Measurements from ENCODE around the gene EZR. TPM values are rescaled to one million over a fixed set of nuclear protein-coding genes. Genes with fewer than 3 reads are reported as not detected.

The EZR gene
- polyA plus RNA-seq (2012; ENCODE audit: low read depth, missing spikeins), result 166 TPM

GRCh38 chr6:158819213-158819976 lies at the start of gene EZR:
Gene EZR (minus strand): TSS chr6:158819368. CDS start chr6:158818093, 1,275 bp downstream.
- TF ChIP-seq POLR2A (IDR thresholded peaks at IDR 0.05; ENCODE audit: low read depth, low read length) (peak; percentile 83), POU2F2 (IDR thresholded peaks at IDR 0.05; ENCODE audit: low read depth, low read length) (peak; percentile 66), PAX5 (IDR thresholded peaks at IDR 0.05; ENCODE audit: insufficient read depth, low read length, severe bottlenecking) (no peak), SPI1 (IDR thresholded peaks at IDR 0.05; ENCODE audit: low read depth, low read length) (peak; percentile 47; the same call in 1 of the 2 replicates), POLR2AphosphoS5 (IDR thresholded peaks at IDR 0.05; ENCODE audit: low read depth, low read length) (peak; percentile 86), TAF1 (IDR thresholded peaks at IDR 0.05; ENCODE audit: low read depth, low read length) (peak; percentile 80)
- FAIRE-seq (peak; percentile 80), DNase-seq (ENCODE audit: insufficient read length, low spot score) (peak; percentile 82)

DNA sequence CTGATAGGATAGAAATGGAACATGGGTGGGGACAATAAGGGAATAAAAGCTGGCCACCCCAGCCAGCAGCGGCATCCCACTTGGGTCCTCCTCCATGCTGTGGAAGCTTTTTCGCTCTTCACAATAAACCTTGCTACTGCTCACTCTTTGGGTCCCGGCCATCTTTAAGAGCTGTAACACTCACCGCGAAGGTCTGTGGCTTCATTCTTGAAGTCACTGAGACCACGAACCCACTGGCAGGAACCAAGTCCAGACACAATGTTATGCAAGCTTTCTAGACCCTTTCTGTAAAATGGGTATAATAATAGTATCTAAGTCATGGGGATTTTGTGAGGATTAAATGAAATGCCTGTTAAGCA lies 48.9 kb upstream of the EZR start:
- no peak for TF ChIP-seq TAF1 (IDR thresholded peaks at IDR 0.05; ENCODE audit: low read depth, low read length)
- no peak for FAIRE-seq
- no peak for DNase-seq (ENCODE audit: insufficient read length, low spot score)

DNA sequence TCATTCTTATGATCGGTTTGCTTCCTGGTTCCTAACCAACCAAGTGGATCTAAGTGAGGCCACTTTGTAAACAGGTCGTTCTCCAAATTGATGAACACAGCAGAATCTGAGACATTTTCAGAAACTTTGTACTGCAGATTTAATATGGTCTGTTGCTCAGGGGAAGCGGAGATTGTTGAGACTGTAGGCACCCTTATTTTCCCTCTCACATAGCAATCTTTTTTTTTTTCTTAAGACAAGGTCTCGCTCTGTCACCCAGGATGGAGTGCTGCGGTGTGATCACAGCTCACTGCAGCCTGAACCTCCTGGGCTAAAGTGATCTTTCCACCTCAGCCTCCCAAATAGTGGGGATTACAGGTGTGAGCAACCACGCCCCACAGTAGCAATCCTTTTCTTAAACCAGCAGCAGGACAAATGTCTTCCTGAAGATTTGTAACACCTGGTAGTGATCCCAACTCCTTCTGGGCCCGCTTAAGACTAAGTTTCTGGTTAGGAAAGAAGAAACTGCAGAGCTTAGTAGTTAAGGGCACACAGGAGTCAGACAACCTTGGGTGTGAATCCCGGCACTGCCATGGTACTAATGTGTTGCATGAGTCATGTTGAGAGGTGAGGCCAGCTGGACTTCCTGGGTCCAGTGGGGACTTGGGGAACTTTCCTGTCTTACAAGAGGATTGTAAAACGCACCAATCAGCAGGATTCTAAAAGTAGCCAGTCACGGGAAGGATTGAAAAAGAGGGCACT lies 48.4 kb upstream of the EZR start:
- no peak for TF ChIP-seq POLR2A (IDR thresholded peaks at IDR 0.05; ENCODE audit: low read depth, low read length)
- no peak for TF ChIP-seq TAF1 (IDR thresholded peaks at IDR 0.05; ENCODE audit: low read depth, low read length)
- TF ChIP-seq POLR2AphosphoS5 (IDR thresholded peaks at IDR 0.05; ENCODE audit: low read depth, low read length), result no peak
- no peak for TF ChIP-seq SPI1 (IDR thresholded peaks at IDR 0.05; ENCODE audit: low read depth, low read length)
- DNase-seq (ENCODE audit: insufficient read length, low spot score) (no peak), FAIRE-seq (peak; percentile 90)

- no peak for TF ChIP-seq POU2F2 (IDR thresholded peaks at IDR 0.05; ENCODE audit: low read depth, low read length)
- TF ChIP-seq SPI1 (IDR thresholded peaks at IDR 0.05; ENCODE audit: low read depth, low read length), result peak; percentile 79
- no peak for DNase-seq (ENCODE audit: insufficient read length, low spot score)
- no peak for FAIRE-seq
Observed at GRCh38 chr6:158865769-158866168, 46.6 kb upstream of the EZR start.

DNA sequence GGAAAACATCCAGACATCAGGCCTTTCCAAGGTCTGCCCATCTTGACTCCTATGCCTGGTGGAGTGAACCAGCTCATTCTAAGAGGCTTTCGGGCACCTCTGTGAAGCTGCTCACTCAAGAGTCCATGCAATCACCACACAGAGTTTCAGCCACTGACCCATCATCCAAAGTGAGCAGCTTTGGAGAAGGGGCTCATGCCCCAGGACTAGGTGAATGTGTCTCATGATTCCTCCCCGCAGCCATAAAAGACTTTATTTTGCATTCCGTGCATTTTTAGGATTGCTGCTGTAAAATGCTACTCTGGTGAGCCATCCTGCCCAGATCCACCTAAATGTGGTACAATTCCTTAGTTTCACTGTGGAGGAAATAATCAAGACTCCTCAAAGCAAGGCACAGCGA lies 44.5 kb upstream of the EZR start:
- FAIRE-seq (no peak), DNase-seq (ENCODE audit: insufficient read length, low spot score) (no peak)
- TF ChIP-seq PAX5 (IDR thresholded peaks at IDR 0.05; ENCODE audit: insufficient read depth, low read length, severe bottlenecking) (no peak), POU2F2 (IDR thresholded peaks at IDR 0.05; ENCODE audit: low read depth, low read length) (no peak), POLR2AphosphoS5 (IDR thresholded peaks at IDR 0.05; ENCODE audit: low read depth, low read length) (no peak), POLR2A (IDR thresholded peaks at IDR 0.05; ENCODE audit: low read depth, low read length) (no peak), TAF1 (IDR thresholded peaks at IDR 0.05; ENCODE audit: low read depth, low read length) (no peak), SPI1 (IDR thresholded peaks at IDR 0.05; ENCODE audit: low read depth, low read length) (no peak)

- FAIRE-seq (no peak), DNase-seq (ENCODE audit: insufficient read length, low spot score) (no peak)
- no peak for TF ChIP-seq POLR2A (IDR thresholded peaks at IDR 0.05; ENCODE audit: low read depth, low read length)
- no peak for TF ChIP-seq POLR2AphosphoS5 (IDR thresholded peaks at IDR 0.05; ENCODE audit: low read depth, low read length)
Observed at GRCh38 chr6:158861686-158862381, 42.7 kb upstream of the EZR start.

GRCh38 chr6:158860279-158860865 lies 41.2 kb upstream of the EZR start:
- FAIRE-seq (no peak), DNase-seq (ENCODE audit: insufficient read length, low spot score) (no peak)
- TF ChIP-seq POLR2AphosphoS5 (IDR thresholded peaks at IDR 0.05; ENCODE audit: low read depth, low read length), result no peak
- no peak for TF ChIP-seq SPI1 (IDR thresholded peaks at IDR 0.05; ENCODE audit: low read depth, low read length)
- TF ChIP-seq POLR2A (IDR thresholded peaks at IDR 0.05; ENCODE audit: low read depth, low read length), result no peak
- no peak for TF ChIP-seq PAX5 (IDR thresholded peaks at IDR 0.05; ENCODE audit: insufficient read depth, low read length, severe bottlenecking)
- TF ChIP-seq POU2F2 (IDR thresholded peaks at IDR 0.05; ENCODE audit: low read depth, low read length), result no peak
- TF ChIP-seq TAF1 (IDR thresholded peaks at IDR 0.05; ENCODE audit: low read depth, low read length), result no peak

- FAIRE-seq, result no peak
- TF ChIP-seq POLR2AphosphoS5 (IDR thresholded peaks at IDR 0.05; ENCODE audit: low read depth, low read length), result no peak
- no peak for TF ChIP-seq PAX5 (IDR thresholded peaks at IDR 0.05; ENCODE audit: insufficient read depth, low read length, severe bottlenecking)
- TF ChIP-seq TAF1 (IDR thresholded peaks at IDR 0.05; ENCODE audit: low read depth, low read length), result no peak
- no peak for TF ChIP-seq SPI1 (IDR thresholded peaks at IDR 0.05; ENCODE audit: low read depth, low read length)
- TF ChIP-seq POLR2A (IDR thresholded peaks at IDR 0.05; ENCODE audit: low read depth, low read length), result no peak
- no peak for TF ChIP-seq POU2F2 (IDR thresholded peaks at IDR 0.05; ENCODE audit: low read depth, low read length)
- no peak for DNase-seq (ENCODE audit: insufficient read length, low spot score)
Observed at GRCh38 chr6:158856261-158856660, 37.1 kb upstream of the EZR start.

DNA sequence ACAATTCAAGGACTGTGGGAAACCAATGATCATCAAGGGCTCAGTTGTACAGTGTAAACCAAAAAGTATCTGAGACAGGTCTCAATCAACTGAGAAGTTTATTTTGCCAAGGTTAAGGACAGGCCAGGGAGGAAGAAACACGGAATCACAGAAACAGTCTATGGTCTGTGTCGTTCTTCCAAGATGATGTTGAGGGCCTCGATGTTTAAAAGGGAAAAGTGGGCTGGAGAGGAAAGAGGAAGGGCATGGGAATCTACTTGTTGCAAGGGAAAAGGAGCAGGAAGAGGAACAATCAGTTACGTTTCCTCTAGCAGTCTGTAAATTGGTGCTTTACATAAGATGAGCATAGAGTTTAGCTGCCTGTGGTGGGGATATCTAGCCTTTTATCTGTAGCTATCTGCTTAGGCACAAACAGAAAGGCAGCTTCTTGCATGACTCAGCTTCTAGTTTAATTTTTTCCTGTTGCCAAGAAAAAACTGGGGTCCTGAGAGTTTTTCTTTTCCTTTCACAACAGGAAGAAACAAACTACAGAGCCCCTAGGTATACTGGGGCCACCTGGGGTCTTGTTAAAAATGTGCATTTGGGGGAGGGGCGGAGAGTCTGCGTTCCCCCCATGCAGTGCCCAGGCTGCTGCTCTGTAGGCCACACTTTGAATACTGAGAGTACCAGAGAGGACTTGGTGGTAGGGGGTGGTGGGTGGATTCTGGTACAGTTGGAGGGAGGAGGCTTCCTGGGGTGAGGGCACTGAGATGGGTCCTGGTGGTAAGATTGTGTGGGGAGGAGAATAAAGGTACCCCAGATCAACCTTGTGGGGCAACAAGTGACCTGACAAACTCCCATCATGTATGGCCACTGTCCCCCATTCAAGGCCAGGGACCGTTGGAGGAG lies 35.3 kb upstream of the EZR start:
- 0 out of 2 replicates have a peak, but pooled peaks have one; percentile 9 for TF ChIP-seq SPI1 (IDR thresholded peaks at IDR 0.05; ENCODE audit: low read depth, low read length)
- TF ChIP-seq POLR2AphosphoS5 (IDR thresholded peaks at IDR 0.05; ENCODE audit: low read depth, low read length), result no peak
- no peak for DNase-seq (ENCODE audit: insufficient read length, low spot score)
- FAIRE-seq, result no peak
